Prostate gland (tissue), 2 donors: ENCODE measurements around the gene DHRS12.

Experiments
- POLR2AphosphoS5 ChIP-seq: sonication (generic); formaldehyde crosslinking; IDR thresholded peaks from one replicate; pipeline ENCODE4 v1.6.1; 2017; ENCODE audit warnings: antibody characterized with exemption
- TF ChIP-seq, protein P1 (sequence below), 4 experiments: fragments of 200-600 bp in 2 of 4; fragments of 450-650 bp in 2 of 4; sonication (generic) in 2 of 4; IDR thresholded peaks; 1 replicate in 3 of 4; 2 replicates in 1 of 4; pipeline ENCODE4 v1.5.1; 2016 to 2019; ENCODE audit warnings: antibody characterized with exemption in 4 of 4, mild to moderate bottlenecking in 2 of 4, moderate library complexity in 2 of 4

DNA sequence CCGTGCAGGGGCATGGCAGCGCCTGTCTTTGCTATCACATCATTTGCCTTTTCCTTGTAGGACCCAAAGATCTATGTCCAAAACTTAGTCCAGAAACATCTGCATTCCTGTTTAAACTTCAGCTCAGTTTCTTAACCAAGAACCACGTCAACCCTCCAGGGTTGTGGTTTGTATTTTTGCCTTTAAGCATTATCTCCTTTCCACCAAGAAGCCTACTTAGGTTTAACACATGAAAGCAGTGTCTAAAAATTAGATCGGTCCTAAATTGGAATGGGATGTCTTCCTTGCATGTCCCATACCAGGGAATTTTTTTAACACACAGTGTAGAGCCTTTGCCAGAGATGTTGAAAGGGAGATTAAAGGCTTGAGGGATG is 38.8 kb downstream of the DHRS12 start:
- TF ChIP-seq, protein P1, sequence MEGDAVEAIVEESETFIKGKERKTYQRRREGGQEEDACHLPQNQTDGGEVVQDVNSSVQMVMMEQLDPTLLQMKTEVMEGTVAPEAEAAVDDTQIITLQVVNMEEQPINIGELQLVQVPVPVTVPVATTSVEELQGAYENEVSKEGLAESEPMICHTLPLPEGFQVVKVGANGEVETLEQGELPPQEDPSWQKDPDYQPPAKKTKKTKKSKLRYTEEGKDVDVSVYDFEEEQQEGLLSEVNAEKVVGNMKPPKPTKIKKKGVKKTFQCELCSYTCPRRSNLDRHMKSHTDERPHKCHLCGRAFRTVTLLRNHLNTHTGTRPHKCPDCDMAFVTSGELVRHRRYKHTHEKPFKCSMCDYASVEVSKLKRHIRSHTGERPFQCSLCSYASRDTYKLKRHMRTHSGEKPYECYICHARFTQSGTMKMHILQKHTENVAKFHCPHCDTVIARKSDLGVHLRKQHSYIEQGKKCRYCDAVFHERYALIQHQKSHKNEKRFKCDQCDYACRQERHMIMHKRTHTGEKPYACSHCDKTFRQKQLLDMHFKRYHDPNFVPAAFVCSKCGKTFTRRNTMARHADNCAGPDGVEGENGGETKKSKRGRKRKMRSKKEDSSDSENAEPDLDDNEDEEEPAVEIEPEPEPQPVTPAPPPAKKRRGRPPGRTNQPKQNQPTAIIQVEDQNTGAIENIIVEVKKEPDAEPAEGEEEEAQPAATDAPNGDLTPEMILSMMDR (IDR thresholded peaks at IDR 0.05), result no peak
- TF ChIP-seq POLR2AphosphoS5, result no peak
